ENCODE results near the gene EBI3.
"Not testable (repeated sequence)": the region's sequence is repeated elsewhere in the genome, so short reads cannot be mapped to it uniquely, and the experiment has no call there.

EBI3 gene

DNA sequence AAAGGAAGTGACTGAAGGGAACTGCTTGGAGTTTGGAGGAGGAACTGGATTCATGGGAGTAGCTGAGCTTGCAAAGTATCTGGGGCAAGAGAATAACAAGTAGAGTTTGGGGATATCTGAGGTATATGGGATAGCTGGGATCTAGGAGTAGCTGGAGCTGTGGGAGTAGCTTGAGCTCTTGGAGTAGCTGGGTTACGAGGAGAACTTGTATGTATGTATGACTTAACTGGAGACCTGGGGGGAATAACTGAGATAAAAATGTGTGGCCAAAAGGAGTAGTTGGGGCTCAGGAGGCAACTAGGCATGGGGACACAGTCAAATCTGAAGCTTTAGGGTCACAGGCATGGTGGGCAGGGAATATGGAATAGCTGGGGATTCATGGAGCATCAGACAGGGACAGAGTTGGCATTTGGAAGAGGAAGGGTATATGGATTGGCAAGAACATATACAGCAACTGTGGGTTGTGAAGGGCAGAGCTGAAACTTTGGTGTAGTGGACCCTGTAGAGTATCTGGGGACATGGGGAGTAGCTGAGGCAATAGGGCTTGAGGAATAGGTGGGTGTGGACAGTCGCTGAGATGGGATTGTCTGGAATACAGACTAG is 28.3 kb upstream of the EBI3 start:
- no peak for DNase-seq

DNA sequence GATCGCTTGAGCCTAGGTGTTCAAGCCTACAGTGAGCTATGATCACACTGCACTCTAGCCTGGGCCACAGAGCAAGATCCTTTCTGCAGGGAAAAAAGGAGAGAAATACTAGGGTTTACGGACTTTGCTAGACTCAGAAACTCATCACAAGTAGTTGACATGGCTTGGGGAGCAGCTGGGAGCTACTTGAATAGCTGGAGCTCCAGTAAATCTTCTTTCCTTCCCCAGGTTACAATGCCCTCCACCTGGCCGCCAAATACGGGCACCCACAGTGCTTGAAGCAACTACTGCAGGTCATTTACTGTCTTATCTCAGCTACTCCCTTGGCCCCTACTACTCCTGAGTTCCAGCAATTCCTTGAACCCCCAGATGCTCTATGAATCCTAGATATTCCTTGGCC is 27.5 kb upstream of the EBI3 start:
- no peak for DNase-seq

GRCh38 chr19:4206818-4207484 is 22.4 kb upstream of the EBI3 start:
- DNase-seq: no peak

- no peak for DNase-seq
These were observed 20.8 kb upstream of the EBI3 start for GRCh38 chr19:4208385-4209094.

DNA sequence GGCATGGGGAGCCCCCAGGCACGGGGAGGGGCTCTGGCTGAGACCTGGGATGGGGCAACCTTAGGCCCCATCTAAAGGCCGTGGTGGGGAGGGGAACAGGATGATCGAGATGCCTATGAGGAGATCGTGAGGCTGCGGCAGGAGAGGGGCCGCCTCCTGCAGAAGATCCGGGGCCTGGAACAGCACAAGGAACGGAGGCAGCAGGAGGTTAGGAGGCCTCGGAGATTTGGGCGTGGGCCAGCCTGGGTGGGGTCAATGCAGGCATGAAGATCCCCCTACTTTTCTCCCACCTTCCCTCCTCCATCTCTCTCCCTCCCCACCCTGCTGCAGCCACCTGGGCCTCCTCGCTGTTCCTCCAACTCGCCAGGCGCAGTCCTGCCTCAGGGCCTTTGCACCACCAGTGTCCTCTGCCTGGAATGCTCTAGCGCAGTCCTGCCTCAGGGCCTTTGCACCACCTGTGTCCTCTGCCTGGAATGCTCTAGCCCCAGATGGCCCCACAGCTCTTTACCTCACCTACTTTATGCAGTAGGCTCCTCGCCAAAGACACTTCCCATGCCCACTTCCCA is 19.1 kb upstream of the EBI3 start:
- no peak for DNase-seq

DNA sequence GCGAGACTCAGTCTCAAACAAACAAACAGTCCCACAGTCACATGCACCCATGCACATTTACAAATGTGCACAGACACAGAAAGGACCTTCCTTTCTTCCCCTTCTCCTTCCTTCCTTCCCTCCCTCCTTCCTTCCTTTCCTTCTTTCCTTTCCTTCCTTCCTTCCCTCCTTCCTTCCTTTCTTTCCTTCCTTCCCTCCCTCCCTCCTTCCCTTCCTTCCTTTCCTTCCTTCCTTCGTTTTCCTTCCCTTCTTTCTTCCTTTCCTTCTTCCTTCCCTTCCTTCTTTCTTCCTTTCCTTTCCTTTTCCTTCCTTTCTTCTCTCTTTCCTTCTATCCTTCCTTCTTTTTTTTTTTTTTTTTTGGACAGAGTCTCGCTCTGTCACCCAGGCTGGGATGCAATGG is 16.2 kb upstream of the EBI3 start:
- DNase-seq: no peak

- no peak for DNase-seq
These were observed 13.5 kb upstream of the EBI3 start for GRCh38 chr19:4215807-4216206.

- no peak for DNase-seq
These were observed 12.5 kb upstream of the EBI3 start for GRCh38 chr19:4216846-4217245.

DNA sequence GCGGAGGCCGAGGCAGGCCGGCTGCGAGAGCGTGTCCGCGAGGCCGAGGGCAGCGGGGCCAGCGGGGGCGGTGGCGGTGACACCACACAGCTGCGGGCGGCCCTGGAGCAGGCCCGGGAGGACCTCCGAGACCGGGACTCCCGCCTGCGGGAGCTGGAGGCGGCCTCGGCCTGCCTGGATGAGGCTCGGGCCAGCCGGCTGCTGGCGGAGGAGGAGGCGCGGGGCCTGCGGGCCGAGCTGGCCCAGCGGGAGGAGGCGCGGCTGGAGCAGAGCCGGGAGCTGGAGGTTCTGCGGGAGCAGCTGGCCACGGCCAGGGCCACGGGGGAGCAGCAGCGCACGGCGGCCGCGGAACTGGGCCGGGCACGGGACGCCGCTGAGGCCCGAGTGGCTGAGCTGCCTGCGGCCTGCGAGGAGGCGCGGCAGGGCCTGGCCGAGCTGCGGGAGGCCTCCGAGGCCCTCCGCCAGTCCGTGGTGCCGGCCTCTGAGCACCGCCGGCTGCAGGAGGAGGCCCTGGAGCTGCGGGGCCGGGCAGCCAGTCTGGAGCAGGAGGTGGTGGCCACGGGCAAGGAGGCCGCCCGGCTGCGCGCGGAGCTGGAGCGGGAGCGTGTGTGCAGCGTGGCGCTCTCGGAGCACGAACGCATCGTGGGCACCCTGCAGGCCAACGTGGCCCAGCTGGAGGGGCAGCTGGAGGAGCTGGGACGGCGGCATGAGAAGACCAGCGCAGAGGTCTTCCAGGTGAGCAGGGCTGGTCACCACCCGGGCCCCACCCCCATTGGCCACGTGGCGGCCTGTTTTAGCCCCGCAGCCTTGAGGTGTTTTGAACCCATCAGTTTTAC is 11.7 kb upstream of the EBI3 start:
- DNase-seq: no peak

DNA sequence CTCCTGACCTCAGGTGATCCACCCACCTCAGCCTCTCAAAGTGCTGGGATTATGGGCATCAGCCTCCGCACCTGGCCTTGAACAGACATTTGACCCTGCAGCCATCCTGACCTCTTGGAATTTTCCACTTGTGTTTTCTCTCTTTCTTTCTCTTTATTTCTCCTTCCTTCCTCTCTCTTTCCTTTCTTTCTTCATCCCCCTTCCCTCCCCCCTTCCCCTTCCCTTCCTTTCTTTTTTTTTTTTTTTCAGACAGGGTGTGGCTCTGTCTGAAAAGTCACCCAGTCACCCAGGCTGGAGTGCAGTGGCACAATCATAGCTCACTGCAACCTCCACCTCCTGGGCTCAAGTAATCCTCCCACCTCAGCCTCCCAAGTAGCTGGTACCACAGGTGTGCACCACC is 10.8 kb upstream of the EBI3 start:
- DNase-seq: not testable (repeated sequence)

DNA sequence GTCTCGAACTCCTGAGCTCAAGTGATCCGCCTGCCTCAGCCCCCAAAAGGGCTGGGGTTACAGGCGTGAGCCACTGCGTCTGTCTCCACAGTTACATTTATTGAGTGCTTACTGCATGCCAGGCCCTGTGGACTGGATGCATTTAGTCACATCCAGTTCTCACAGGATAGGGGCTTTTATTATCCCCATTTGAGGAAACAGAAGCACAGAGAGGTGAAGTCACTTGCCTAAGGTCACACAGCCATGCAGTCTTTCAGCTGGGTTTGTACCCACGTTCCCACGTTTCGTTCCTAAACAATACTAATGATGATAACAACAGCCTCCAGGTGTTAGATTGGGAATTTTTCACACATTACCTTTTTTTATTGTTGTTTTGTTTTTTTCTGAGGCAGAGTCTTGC is 9.1 kb upstream of the EBI3 start:
- no peak for DNase-seq

GRCh38 chr19:4224470-4224869 is 4.9 kb upstream of the EBI3 start:
- no peak for DNase-seq

DNA sequence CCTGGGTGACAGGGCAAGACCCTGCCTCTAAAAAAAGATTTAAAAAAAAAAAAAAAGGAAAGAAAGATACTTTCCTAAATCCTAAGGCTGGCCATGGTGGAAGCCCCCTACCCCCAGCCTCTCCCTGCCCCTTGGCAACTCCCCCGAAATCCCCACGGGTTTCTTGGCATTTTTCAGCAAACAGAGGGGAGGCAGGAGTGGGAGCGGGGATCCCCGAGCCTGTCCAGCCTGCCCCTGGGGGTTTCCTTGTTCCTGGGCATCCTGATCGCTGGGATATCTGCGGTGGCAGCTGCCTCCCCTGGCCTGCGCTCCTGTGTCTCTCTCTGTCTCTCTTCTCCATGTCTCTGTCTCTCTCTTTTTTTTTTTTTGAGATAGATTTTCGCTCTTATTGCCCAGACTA is 3.4 kb upstream of the EBI3 start:
- no peak for DNase-seq

GRCh38 chr19:4227771-4228170 is 1.6 kb upstream of the EBI3 start:
- no peak for DNase-seq

DNA sequence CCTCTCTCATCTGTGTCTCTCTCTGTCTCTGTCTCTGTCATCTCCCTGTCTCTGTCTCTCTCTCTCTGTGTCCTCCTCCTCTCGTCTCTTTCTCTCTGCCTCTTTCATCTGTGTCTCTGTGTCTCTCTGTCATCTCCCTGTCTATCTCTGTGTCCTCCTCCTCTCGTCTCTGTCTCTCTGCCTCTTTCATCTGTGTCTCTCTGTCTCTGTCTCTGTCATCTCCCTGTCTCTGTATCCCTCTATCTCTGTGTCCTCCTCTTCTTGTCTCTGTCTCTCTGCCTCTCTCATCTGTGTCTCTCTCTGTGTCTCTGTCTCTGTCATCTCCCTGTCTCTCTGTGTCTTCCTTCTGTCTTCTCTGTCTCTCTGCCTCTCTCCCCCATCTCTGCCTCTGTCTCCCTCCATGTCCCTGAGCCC is 551 bp upstream of the EBI3 start:
- no peak for DNase-seq

- not testable (repeated sequence) for DNase-seq
These were observed 914 bp downstream of the EBI3 start for GRCh38 chr19:4230237-4230636.

DNA sequence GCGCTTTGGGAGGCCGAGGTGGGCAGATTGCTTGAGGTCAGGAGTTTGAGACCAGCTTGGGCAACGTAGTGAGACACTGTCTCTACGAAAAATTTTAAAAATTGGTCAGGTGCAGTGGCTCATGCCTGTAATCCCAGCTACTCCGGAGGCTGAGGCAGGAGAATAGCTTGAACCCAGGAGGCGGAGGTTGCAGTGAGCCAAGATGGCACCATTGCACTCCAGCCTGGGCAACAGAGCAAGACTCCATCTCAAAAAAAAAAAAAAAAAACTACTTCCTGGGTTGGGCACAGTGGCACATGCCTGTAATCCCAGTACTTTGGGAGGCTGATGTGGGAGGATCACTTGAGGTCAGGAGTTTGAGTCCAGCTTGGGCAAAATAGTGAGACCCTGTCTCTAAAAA is 2.2 kb downstream of the EBI3 start:
- DNase-seq: not testable (repeated sequence)

DNA sequence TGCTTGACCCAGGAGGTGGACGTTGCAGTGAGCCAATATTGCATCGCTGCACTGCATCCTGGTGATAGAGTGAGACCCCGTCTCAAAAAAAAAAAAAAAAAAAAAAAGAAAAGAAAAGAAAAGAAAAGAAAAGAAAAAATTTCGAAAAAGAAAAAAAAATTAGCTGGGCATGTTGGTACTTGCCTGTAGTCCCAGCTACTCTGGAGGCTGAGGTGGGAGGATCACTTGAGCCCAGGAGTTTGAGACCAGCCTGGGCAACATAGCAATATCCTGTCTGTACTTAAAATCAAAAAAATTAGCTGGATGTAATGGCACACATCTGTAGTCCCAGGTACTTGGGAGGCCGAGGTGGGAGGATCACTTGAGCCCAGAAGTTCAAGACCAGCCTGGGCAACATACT is 2.8 kb downstream of the EBI3 start:
- DNase-seq: not testable (repeated sequence)

- DNase-seq: no peak
These were observed 3.4 kb downstream of the EBI3 start for GRCh38 chr19:4232614-4233281.

- no peak for DNase-seq
These were observed 4.0 kb downstream of the EBI3 start for GRCh38 chr19:4233282-4233853.

DNA sequence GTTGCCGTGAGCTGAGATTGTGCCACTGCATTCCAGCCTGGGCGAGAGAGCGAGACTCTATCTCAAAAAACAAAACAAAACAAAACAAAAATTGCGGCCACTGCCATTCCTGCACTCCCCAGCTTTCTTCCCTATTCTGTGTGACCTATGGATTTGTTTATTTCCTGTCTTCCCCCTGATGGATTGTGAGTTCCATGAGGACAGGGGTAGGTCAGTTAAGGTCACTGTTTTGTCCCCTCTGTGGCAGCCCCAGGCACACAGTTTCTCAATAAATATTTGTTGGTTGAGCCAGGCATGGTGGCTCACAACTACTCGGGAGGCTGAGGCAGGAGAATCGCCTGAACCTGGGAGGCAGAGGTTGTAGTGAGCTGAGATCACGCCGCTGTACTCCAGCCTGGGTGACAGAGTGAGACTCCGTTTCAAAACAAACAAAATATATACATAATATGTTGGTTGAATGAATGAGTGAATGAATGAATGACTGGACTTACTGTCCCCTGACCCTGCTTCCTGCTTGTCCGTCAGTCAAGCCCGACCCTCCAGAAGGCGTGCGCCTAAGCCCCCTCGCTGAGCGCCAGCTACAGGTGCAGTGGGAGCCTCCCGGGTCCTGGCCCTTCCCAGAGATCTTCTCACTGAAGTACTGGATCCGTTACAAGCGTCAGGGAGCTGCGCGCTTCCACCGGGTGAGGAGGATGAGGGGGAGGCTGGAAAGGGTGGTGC is 5.0 kb downstream of the EBI3 start:
- no peak for DNase-seq

DNA sequence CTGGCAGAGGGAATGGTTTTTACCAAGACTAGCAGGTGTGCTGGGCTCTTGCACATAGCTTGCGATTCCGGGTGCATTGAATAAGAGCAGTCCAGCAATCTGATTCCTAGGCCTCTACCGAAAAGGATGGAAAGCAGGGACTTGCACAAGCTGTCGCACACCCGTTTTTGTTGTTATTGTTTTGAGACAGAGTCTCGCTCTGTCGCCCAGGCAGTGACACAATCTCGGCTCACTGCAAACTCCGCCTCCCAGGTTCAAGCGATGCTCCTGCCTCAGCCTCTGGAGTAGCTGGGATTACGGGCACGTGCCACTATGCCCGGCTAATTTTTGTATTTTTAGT is 5.5 kb downstream of the EBI3 start:
- no peak for DNase-seq
